Nephron progenitor cell (in vitro differentiated cells): Measurements from ENCODE around the gene DAP.
A peak's percentile ranks its signal among the peaks of the same experiment; 100 is the strongest.

Source experiments
- DNase-seq: peaks from one replicate; pipeline ENCODE4 v3.0.0; 2021
- H3K27ac Mint-ChIP-seq: 2 replicates; pipeline ENCODE4 v1.8.0; 2021; ENCODE audit warnings: mild to moderate bottlenecking, moderate library complexity, mixed read lengths
- H3K27me3 Mint-ChIP-seq: 2 replicates; pipeline ENCODE4 v1.8.0; 2021; ENCODE audit warnings: mild to moderate bottlenecking, low read depth, mixed read lengths; ENCODE audit not compliant: poor library complexity
- H3K36me3 Mint-ChIP-seq: 2 replicates; pipeline ENCODE4 v1.8.0; 2021; ENCODE audit warnings: low read depth, mixed read lengths
- H3K4me1 Mint-ChIP-seq: 2 replicates; pipeline ENCODE4 v1.8.0; 2021; ENCODE audit warnings: mixed read lengths
- H3K4me3 Mint-ChIP-seq: 2 replicates; pipeline ENCODE4 v1.8.0; 2021; ENCODE audit warnings: mild to moderate bottlenecking, moderate library complexity, mixed read lengths
- H3K9me3 Mint-ChIP-seq: 2 replicates; pipeline ENCODE4 v1.8.0; 2021; ENCODE audit warnings: mild to moderate bottlenecking, moderate library complexity, mixed read lengths
- TF ChIP-seq, protein P1 (sequence below): fragments of 200-600 bp; sonication (generic); IDR thresholded peaks from 2 replicates; pipeline ENCODE4 v1.5.0; 2021; ENCODE audit warnings: antibody characterized with exemption

The DAP gene

DNA sequence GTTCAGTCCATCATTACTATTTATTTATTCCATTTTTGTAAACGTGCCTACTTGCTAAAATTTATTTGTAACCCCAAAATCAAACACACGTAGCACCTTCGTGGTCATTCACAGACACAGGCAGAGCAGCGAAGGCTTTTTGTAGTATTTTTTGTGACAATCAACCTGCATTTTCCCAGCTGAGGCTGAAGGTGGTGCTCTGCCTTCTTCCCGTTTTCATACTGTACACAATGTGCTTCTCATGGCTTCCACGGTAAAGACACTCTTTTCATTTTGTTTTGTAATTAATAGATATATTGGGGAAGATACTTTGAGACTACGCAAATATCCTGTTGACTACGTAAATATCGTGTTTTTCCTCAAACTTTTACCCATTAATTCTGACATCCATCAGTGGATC lies 19.4 kb downstream of the DAP start:
- TF ChIP-seq, protein P1, sequence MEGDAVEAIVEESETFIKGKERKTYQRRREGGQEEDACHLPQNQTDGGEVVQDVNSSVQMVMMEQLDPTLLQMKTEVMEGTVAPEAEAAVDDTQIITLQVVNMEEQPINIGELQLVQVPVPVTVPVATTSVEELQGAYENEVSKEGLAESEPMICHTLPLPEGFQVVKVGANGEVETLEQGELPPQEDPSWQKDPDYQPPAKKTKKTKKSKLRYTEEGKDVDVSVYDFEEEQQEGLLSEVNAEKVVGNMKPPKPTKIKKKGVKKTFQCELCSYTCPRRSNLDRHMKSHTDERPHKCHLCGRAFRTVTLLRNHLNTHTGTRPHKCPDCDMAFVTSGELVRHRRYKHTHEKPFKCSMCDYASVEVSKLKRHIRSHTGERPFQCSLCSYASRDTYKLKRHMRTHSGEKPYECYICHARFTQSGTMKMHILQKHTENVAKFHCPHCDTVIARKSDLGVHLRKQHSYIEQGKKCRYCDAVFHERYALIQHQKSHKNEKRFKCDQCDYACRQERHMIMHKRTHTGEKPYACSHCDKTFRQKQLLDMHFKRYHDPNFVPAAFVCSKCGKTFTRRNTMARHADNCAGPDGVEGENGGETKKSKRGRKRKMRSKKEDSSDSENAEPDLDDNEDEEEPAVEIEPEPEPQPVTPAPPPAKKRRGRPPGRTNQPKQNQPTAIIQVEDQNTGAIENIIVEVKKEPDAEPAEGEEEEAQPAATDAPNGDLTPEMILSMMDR = no peak
- Mint-ChIP-seq H3K9me3 (peaks cover 61% of the 10 kb centered on the region), H3K36me3 (peaks cover 94% of the 10 kb centered on the region), H3K4me1 (peaks cover 3% of the 10 kb centered on the region), H3K27me3 (no peaks in the 10 kb centered on the region), H3K27ac (no peak overlapping the region), H3K4me3 (no peak overlapping the region)
- DNase-seq = no peak

DNA sequence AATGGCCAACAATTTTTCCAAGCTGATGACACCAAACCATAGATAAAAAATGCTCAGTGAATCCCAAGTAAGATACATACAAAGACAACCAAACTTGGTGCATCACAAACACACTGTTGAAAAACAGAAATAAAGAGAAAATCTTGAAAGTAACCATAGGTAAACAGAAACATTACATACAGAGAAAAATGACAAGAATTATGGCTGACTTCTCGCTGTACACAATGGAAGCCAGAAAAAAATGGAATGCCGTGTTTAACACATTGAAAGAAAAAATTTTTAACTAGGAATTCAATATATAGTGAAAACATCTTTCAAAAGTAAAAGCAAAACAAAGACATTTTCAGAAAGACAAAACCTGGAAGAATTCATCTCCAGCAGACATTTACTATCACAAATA lies 20.6 kb downstream of the DAP start:
- TF ChIP-seq, protein P1 = no peak
- peaks cover 12% of the 10 kb centered on the region for H3K4me1 Mint-ChIP-seq
- H3K9me3 Mint-ChIP-seq = peaks cover 61% of the 10 kb centered on the region
- H3K36me3 Mint-ChIP-seq = peaks cover 81% of the 10 kb centered on the region
- no peak overlapping the region for H3K4me3 Mint-ChIP-seq
- no peak overlapping the region for H3K27ac Mint-ChIP-seq
- H3K27me3 Mint-ChIP-seq = no peaks in the 10 kb centered on the region
- no peak for DNase-seq

DNA sequence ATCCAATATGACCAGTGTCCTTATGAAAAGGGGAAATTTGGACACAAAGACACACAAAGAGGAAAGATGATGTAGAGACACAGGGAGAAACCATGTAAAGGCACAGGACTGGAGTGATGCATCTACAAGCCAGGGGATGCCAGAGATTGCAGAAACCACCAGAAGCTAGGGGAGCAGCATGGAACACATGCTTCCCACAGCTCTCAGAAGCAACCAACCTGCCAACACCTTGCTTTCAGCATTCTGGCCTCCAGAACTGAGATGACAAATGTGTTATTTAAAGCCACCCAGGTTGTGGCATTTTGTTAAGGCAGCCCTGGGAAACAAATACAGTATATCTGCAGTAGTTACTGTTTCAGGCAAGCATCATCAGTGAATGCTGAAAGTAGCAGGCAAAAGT lies 23.2 kb downstream of the DAP start:
- peaks cover 50% of the 10 kb centered on the region for H3K9me3 Mint-ChIP-seq
- peaks cover 64% of the 10 kb centered on the region for H3K36me3 Mint-ChIP-seq
- H3K4me3 Mint-ChIP-seq = no peak overlapping the region
- TF ChIP-seq, protein P1 = no peak
- peaks cover 37% of the 10 kb centered on the region for H3K4me1 Mint-ChIP-seq
- no peak for DNase-seq
- H3K27me3 Mint-ChIP-seq = no peaks in the 10 kb centered on the region
- no peak overlapping the region for H3K27ac Mint-ChIP-seq

DNA sequence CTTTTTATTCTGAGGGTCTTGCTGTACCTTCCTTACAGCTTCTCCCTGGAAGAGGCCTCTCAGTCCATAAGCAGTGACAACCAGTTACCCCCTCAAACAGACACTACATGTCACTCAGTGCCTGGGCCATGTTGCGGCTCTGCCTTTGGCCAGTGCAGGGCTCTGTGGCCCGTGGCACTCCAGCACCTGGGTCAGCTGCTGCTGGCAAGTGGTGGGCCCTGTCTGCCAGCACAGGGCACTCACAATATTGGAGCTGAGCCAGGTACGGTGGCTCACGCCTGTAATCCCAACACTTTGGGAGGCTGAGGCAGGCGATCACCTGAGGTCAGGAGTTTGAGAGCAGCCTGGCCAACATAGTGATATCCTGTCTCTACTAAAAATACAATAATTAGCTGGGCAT lies 24.2 kb downstream of the DAP start:
- Mint-ChIP-seq H3K4me3 (no peak overlapping the region), H3K36me3 (peaks cover 64% of the 10 kb centered on the region), H3K4me1 (peaks cover 39% of the 10 kb centered on the region), H3K27ac (no peak overlapping the region), H3K27me3 (no peaks in the 10 kb centered on the region), H3K9me3 (peaks cover 39% of the 10 kb centered on the region)
- no peak for DNase-seq
- TF ChIP-seq, protein P1 = no peak

DNA sequence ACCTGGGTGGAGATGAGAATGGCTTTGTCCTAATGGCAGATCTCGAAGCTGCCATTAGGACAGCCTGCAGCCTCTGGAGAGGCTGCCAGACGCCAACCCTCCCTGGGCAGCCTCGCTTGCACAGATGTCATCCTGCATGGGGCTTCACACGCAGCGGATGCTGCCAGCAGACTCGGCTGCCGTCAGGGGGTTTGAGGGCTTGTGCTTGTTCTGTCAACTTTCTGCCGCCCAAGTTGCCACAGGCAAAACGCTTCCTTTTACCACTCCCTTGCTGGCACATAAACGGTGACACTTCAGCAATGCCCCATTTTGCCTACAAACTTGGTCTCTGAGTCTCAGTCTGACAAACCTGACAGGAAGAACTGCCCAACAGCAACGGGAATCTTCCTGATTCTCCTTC lies 24.7 kb downstream of the DAP start:
- Mint-ChIP-seq H3K27ac (peak overlapping the region; percentile 71), H3K9me3 (peaks cover 34% of the 10 kb centered on the region), H3K36me3 (peaks cover 59% of the 10 kb centered on the region), H3K4me3 (no peak overlapping the region), H3K27me3 (no peaks in the 10 kb centered on the region), H3K4me1 (peaks cover 39% of the 10 kb centered on the region)
- DNase-seq = no peak
- TF ChIP-seq, protein P1 = no peak

DNA sequence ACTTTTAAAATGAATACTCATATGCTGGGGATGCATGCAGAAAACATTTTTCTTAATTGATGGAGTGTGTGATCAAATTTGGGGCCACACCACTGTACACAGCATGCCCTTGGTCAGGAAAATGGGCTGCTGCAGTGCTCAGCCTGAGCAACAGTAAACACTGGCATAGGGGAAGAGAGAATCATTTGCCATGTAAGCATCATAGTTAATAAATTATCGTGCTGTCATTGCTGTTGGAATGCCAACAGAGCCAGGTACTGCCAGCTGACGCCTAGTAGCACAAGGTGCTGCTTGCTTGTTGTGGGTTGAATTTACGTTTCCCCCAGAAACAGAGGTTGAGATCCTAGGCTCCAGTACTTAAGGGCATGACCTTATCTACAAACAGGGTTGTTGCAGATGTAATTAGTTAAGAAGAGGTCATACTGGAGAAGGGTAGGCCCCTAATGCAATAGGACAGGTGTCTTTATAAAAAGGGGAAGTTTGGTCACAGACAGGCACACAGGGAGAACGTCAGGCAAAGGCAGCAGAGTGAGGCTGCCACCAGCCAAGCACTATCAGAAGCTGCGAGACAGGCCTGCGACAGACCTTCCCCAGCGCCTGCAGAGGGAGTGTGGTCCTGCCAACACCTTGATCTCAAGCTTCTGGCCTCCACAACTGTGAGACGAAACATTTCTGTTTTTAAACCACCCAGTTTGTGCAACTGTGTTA lies 25.3 kb downstream of the DAP start:
- Mint-ChIP-seq H3K27ac (no peak overlapping the region), H3K36me3 (peaks cover 53% of the 10 kb centered on the region), H3K4me1 (peaks cover 39% of the 10 kb centered on the region)

More for the DNA sequence above, 25.3 kb downstream of the DAP start:
- no peak overlapping the region for H3K4me3 Mint-ChIP-seq
- no peaks in the 10 kb centered on the region for H3K27me3 Mint-ChIP-seq
- H3K9me3 Mint-ChIP-seq = peaks cover 28% of the 10 kb centered on the region
- TF ChIP-seq, protein P1 = no peak
- DNase-seq = no peak
